ENCODE measurements around the gene KCNQ1. TPM values are rescaled to one million over a fixed set of nuclear protein-coding genes. Genes with fewer than 3 reads are reported as not detected.

KCNQ1 gene
- total and polyA plus RNA-seq, 2 donors (not counting 1 experiment from before 2014, with no cell fraction given): 21.5 to 28.8 TPM

GRCh38 chr11:2466069-2466801 is 21.4 kb downstream of the KCNQ1 start:
- peaks cover 58% of the 10 kb centered on the region for H3K4me1 Mint-ChIP-seq

More at GRCh38 chr11:2466069-2466801, 21.4 kb downstream of the KCNQ1 start:
- intact Hi-C loops (cut with micrococcal nuclease): no loop called here
- H3K36me3 ChIP-seq (replicated peaks in 1 of 2; ENCODE audit: control extremely low read depth in 1 of 2, control insufficient read depth in 1 of 2, extremely low read depth in 1 of 2, insufficient read depth in 2 of 2, low read length in 1 of 2): no peaks in the 10 kb centered on the region
- no peak overlapping the region for H3K27ac Mint-ChIP-seq
- no peak overlapping the region for H3K4me3 ChIP-seq (ENCODE audit: control extremely low read depth in 1 of 5, extremely low read depth in 1 of 5, insufficient read depth in 1 of 5, low read depth in 2 of 5, low read length in 4 of 5)
- H3K27me3 ChIP-seq (replicated peaks in 1 of 4; ENCODE audit: control extremely low read depth in 1 of 4, control insufficient read depth in 3 of 4, insufficient read depth in 4 of 4, low read length in 3 of 4): no peaks in the 10 kb centered on the region
- peaks cover 84% of the 10 kb centered on the region for H4K20me1 ChIP-seq (ENCODE audit: control insufficient read depth, insufficient read depth, low read length, poor library complexity, severe bottlenecking)
- H3K9me3 ChIP-seq (ENCODE audit: control extremely low read depth in 1 of 3, control insufficient read depth in 2 of 3, insufficient read depth in 1 of 3, low read length in 2 of 3): no peaks in the 10 kb centered on the region
- ATAC-seq (ENCODE audit: low read depth): no peak
- H3K27me3 Mint-ChIP-seq: no peaks in the 10 kb centered on the region
- peaks cover 43 to 61% of the 10 kb centered on the region in 2 donors for H3K4me1 ChIP-seq (ENCODE audit: control insufficient read depth in 2 of 2, insufficient read depth in 2 of 2, low read length in 2 of 2)
- H3K9me3 Mint-ChIP-seq (ENCODE audit: insufficient read depth): no peaks in the 10 kb centered on the region
- no peak overlapping the region for H2AFZ ChIP-seq (ENCODE audit: insufficient read depth, low read depth, low read length, poor library complexity, severe bottlenecking)
- H3K4me3 Mint-ChIP-seq: peak overlapping the region; percentile 7
- no peak overlapping the region for H3K27ac ChIP-seq (ENCODE audit: low read length in 2 of 2)
- peak overlapping the region; percentile 62 for H3K4me2 ChIP-seq (replicated peaks; ENCODE audit: low read depth, low read length, poor library complexity, severe bottlenecking)
- CTCF ChIA-PET: no interaction called here
- DNase-seq: no peak
- H3K9ac ChIP-seq (ENCODE audit: low read length): no peak overlapping the region
- peaks cover 75% of the 10 kb centered on the region for H3K79me2 ChIP-seq (ENCODE audit: control insufficient read depth, insufficient read depth, low read length)
- POLR2A ChIA-PET: no interaction called here
- 88% methylated on average over 9 of the region's 9 CpGs for WGBS (ENCODE audit: insufficient coverage)
- TF ChIP-seq EZH2 (IDR thresholded peaks at IDR 0.05; ENCODE audit: borderline replicate concordance, insufficient read depth, low read depth, low read length, poor library complexity, severe bottlenecking) (no peak), CTCF (IDR thresholded peaks at IDR 0.05) (no peak)

All from B cell (primary cell).